SK-N-SH treated with all-trans-retinoic acid at 6 μM for 48 hours (cell line): Measurements from ENCODE around the gene ITGB1BP1.

Experiments
- BACH2 ChIP-seq: fragments of 250-450 bp; sonication (Bioruptor Pico); IDR thresholded peaks from 2 replicates; pipeline ENCODE4 v1.9.0; 2021; ENCODE audit warnings: mild to moderate bottlenecking, borderline replicate concordance
- CREB5 ChIP-seq: fragments of 250-450 bp; sonication (Bioruptor Pico); IDR thresholded peaks from 2 replicates; pipeline ENCODE4 v1.5.1; 2020; ENCODE audit warnings: low read depth, mild to moderate bottlenecking, moderate library complexity
- GLIS3 ChIP-seq: fragments of 250-450 bp; sonication (Bioruptor Pico); IDR thresholded peaks from 2 replicates; pipeline ENCODE4 v1.5.0; 2020; ENCODE audit warnings: mild to moderate bottlenecking, moderate library complexity
- OSR1 ChIP-seq: fragments of 250-450 bp; sonication (Bioruptor Pico); IDR thresholded peaks from 2 replicates; pipeline ENCODE4 v1.8.0; 2022; ENCODE audit warnings: moderate library complexity, mild to moderate bottlenecking, inconsistent platforms
- PATZ1 ChIP-seq: fragments of 250-450 bp; sonication (Bioruptor Pico); IDR thresholded peaks from 2 replicates; pipeline ENCODE4 v1.8.0; 2020; ENCODE audit warnings: mild to moderate bottlenecking, moderate library complexity, borderline replicate concordance
- POU6F1 ChIP-seq: fragments of 250-450 bp; sonication (Bioruptor Pico); IDR thresholded peaks from 2 replicates; pipeline ENCODE4 v1.8.0; 2021; ENCODE audit warnings: low read depth, mild to moderate bottlenecking, moderate library complexity, borderline replicate concordance
- PPARA ChIP-seq: fragments of 250-450 bp; sonication (Bioruptor Pico); IDR thresholded peaks from 2 replicates; pipeline ENCODE4 v1.5.0; 2020; ENCODE audit warnings: mild to moderate bottlenecking, borderline replicate concordance
- RARB ChIP-seq: fragments of 250-450 bp; sonication (Bioruptor Pico); IDR thresholded peaks from 2 replicates; pipeline ENCODE4 v1.8.0; 2021; ENCODE audit warnings: mild to moderate bottlenecking, moderate library complexity
- SNAI2 ChIP-seq: fragments of 250-450 bp; sonication (Bioruptor Pico); IDR thresholded peaks from 2 replicates; pipeline ENCODE4 v1.5.0; 2020; ENCODE audit warnings: mild to moderate bottlenecking, moderate library complexity
- TCF4 ChIP-seq: fragments of 250-450 bp; sonication (Bioruptor Pico); IDR thresholded peaks from 2 replicates; pipeline ENCODE4 v1.8.0; 2021; ENCODE audit warnings: mild to moderate bottlenecking, moderate library complexity, borderline replicate concordance
- ZC3H10 ChIP-seq: fragments of 250-450 bp; sonication (Bioruptor Pico); IDR thresholded peaks from 2 replicates; pipeline ENCODE4 v1.5.1; 2021; ENCODE audit warnings: mild to moderate bottlenecking, moderate library complexity
- ZFP3 ChIP-seq: fragments of 250-450 bp; sonication (Bioruptor Pico); IDR thresholded peaks from 2 replicates; pipeline ENCODE4 v1.5.0; 2020; ENCODE audit warnings: mild to moderate bottlenecking, moderate library complexity

- TF ChIP-seq ZFP3 (no peak), RARB (CRISPR knock-in tag) (no peak), OSR1 (CRISPR knock-in tag) (no peak), PATZ1 (CRISPR knock-in tag) (no peak), POU6F1 (no peak), CREB5 (no peak), ZC3H10 (CRISPR knock-in tag) (no peak), GLIS3 (CRISPR knock-in tag) (no peak), TCF4 (CRISPR knock-in tag) (no peak), BACH2 (no peak), SNAI2 (CRISPR knock-in tag) (no peak), PPARA (CRISPR knock-in tag) (no peak)
These were observed 33.0 kb downstream of the ITGB1BP1 start for GRCh38 chr2:9390151-9390850.
